ENCODE measurements around the gene TOR4A. TPM values are rescaled to one million over a fixed set of nuclear protein-coding genes. Genes with fewer than 3 reads are reported as not detected.

The TOR4A gene
- total and polyA plus RNA-seq, 2 donors from 2014 or later: 4.9 to 23.8 TPM

DNA sequence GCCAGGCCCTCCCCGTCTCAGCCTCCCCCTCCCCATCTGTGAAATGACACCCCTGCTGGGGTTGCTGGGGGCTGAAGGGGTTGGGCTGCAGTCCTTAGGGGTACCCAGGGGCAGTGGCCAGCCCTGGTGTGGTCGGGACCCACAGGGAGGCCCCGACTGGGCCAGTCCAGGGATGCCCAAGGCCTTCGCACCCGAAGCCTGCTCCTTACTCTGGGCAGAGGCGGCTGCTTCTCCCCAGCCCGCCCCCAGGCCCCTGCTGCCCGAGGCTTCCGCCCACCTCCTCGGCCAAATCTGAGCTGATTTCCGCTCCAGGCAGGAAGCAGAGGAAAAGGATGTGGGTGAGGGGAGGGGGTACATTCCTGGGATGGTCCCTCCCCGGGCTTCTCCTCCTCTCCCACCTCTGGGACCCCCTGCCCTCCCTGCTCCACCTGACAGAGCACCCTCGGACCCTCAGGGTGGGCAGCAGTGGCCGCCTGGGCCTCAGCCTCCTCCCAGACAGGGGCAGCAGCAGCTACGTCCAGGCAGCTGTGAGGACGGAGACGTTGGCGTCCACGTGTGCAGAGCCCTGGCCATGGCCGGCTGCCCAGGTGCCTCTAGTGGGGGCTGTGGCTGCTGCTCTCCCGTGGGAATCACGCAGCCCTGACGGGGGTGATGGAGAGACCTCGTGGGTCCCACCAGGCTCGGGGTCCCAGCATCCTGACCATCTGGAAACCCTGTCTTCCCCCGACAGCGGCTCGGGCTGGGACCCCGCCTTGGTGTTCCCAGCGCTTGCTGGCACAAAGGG is 28.7 kb downstream of the TOR4A start:
- no peak overlapping the region for H3K4me3 ChIP-seq (ENCODE audit: low read length in 3 of 3)
- no peaks in the 10 kb centered on the region for H3K27me3 ChIP-seq (ENCODE audit: control insufficient read depth, insufficient read depth, low read length)
- H3K9me3 ChIP-seq (ENCODE audit: control insufficient read depth in 2 of 3, insufficient read depth in 1 of 3, low read length in 3 of 3): no peaks in the 10 kb centered on the region
- H3K27ac ChIP-seq (ENCODE audit: low read depth in 2 of 2, low read length in 2 of 2): peak overlapping the region; percentile 78 to 85
- TF ChIP-seq, protein P1, sequence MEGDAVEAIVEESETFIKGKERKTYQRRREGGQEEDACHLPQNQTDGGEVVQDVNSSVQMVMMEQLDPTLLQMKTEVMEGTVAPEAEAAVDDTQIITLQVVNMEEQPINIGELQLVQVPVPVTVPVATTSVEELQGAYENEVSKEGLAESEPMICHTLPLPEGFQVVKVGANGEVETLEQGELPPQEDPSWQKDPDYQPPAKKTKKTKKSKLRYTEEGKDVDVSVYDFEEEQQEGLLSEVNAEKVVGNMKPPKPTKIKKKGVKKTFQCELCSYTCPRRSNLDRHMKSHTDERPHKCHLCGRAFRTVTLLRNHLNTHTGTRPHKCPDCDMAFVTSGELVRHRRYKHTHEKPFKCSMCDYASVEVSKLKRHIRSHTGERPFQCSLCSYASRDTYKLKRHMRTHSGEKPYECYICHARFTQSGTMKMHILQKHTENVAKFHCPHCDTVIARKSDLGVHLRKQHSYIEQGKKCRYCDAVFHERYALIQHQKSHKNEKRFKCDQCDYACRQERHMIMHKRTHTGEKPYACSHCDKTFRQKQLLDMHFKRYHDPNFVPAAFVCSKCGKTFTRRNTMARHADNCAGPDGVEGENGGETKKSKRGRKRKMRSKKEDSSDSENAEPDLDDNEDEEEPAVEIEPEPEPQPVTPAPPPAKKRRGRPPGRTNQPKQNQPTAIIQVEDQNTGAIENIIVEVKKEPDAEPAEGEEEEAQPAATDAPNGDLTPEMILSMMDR (IDR thresholded peaks at IDR 0.05; ENCODE audit: borderline replicate concordance, extremely low read depth, insufficient read depth): no peak
- DNase-seq (peak in 3 of 5 donors; percentile 64 to 81 (median 78)), FAIRE-seq (no peak)
- intact Hi-C loops (cut with DNase I): no loop called here
- H3K9ac ChIP-seq (ENCODE audit: low read length in 3 of 3): peak overlapping the region in 1 of 3 donors; percentile 41
- H3K36me3 ChIP-seq (ENCODE audit: control insufficient read depth in 2 of 3, insufficient read depth in 3 of 3, low read length in 3 of 3): no peaks in the 10 kb centered on the region
- H3K4me1 ChIP-seq (ENCODE audit: control insufficient read depth in 2 of 3, insufficient read depth in 2 of 3, low read depth in 1 of 3, low read length in 3 of 3): peaks cover 0 to 21% (median 11%) of the 10 kb centered on the region in 3 donors

DNA sequence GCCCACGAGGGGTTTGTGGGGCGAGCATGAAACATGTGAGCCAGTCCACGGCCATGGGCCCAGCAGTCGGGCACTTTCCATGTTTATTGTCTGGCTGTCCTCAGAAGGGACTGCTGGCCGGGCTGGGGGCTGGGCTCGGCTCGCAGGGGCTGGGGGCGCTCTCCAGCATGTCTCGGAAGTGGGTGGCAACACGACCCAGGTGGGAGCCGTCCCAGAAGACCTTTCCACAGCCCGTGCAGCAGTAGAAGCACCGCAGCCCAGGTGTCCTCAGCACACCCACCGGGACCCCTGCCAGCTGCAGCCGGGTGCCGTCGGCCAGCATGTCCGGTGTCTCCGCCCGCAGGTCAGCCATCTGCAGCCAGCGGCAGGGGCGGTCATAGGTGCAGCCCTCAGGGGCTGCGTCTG is 29.3 kb downstream of the TOR4A start:
- H3K27ac ChIP-seq (ENCODE audit: low read depth in 2 of 2, low read length in 2 of 2): peak overlapping the region in 1 of 2 donors; percentile 78
- H3K9ac ChIP-seq (ENCODE audit: low read length in 3 of 3): no peak overlapping the region
- no peaks in the 10 kb centered on the region for H3K27me3 ChIP-seq (ENCODE audit: control insufficient read depth, insufficient read depth, low read length)
- no peak for FAIRE-seq
- H3K4me1 ChIP-seq (ENCODE audit: control insufficient read depth in 2 of 3, insufficient read depth in 2 of 3, low read depth in 1 of 3, low read length in 3 of 3): peaks cover 0 to 18% (median 11%) of the 10 kb centered on the region in 3 donors
- H3K4me3 ChIP-seq (ENCODE audit: low read length in 3 of 3): no peak overlapping the region
- H3K9me3 ChIP-seq (ENCODE audit: control insufficient read depth in 2 of 3, insufficient read depth in 1 of 3, low read length in 3 of 3): no peaks in the 10 kb centered on the region
- intact Hi-C loops (cut with DNase I): no loop called here
- TF ChIP-seq, protein P1 (IDR thresholded peaks at IDR 0.05; ENCODE audit: borderline replicate concordance, extremely low read depth, insufficient read depth): no peak
- peak in 2 of 5 donors; percentile 71 to 81 for DNase-seq
- H3K36me3 ChIP-seq (ENCODE audit: control insufficient read depth in 2 of 3, insufficient read depth in 3 of 3, low read length in 3 of 3): no peaks in the 10 kb centered on the region

DNA sequence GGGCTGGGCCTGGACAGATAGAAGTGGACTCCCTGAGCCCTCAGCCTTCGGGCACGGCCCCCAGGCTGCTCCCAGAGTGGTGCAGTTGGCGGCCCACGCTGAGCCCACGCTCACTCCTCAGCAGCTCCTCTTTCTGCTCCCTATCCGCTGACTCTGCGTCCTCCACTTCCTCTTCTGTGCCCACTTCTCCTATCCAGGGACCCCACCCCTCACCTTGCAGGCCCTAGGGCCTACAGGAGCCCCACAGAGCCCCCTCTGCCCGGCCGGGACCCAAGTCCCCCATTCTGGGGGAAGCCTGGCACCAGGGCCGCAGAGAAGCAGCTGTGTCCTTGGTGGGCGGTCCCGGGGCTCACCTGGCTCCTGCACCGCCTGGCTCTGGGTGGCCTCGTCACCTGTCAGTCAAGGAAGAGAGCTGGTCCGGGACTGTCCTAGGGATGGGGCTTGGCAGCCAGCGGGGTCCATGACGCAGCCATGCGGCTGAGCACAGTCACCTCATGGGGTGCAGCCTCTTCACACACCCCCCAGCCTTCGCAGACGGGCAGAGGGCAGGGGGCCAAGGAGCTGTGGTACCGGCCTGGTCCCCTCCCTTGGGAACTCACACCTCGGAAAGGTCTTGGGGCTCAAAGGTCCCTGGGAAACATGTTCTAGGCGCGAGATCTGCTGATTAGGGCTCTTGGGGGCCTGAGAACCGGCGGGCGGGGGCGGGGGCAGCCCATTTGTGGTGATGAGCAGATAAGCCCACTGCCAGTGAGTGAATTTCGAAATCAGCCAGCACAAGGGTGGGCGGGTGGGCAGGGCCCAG is 29.9 kb downstream of the TOR4A start:
- no peaks in the 10 kb centered on the region for H3K27me3 ChIP-seq (ENCODE audit: control insufficient read depth, insufficient read depth, low read length)
- DNase-seq (peak in 2 of 5 donors; percentile 50 to 80), FAIRE-seq (no peak)
- TF ChIP-seq, protein P1 (IDR thresholded peaks at IDR 0.05; ENCODE audit: borderline replicate concordance, extremely low read depth, insufficient read depth): no peak
- no peak overlapping the region for H3K9ac ChIP-seq (ENCODE audit: low read length in 3 of 3)
- H3K4me3 ChIP-seq (ENCODE audit: low read length in 3 of 3): no peak overlapping the region
- intact Hi-C loops (cut with DNase I): no loop called here
- peaks cover 0 to 18% (median 11%) of the 10 kb centered on the region in 3 donors for H3K4me1 ChIP-seq (ENCODE audit: control insufficient read depth in 2 of 3, insufficient read depth in 2 of 3, low read depth in 1 of 3, low read length in 3 of 3)
- no peak overlapping the region for H3K27ac ChIP-seq (ENCODE audit: low read depth in 2 of 2, low read length in 2 of 2)
- H3K9me3 ChIP-seq (ENCODE audit: control insufficient read depth in 2 of 3, insufficient read depth in 1 of 3, low read length in 3 of 3): no peaks in the 10 kb centered on the region
- no peaks in the 10 kb centered on the region for H3K36me3 ChIP-seq (ENCODE audit: control insufficient read depth in 2 of 3, insufficient read depth in 3 of 3, low read length in 3 of 3)
